ENCODE data around the gene NOVA2. TPM values are rescaled to one million over a fixed set of nuclear protein-coding genes. Genes with fewer than 3 reads are reported as not detected.
A peak's percentile ranks its signal among the peaks of the same experiment; 100 is the strongest.

NOVA2 gene
- total and polyA plus RNA-seq, 9 of the 15 experiments (the other 6 are each of a cell fraction or from before 2014, with no cell fraction given): not detected

DNA sequence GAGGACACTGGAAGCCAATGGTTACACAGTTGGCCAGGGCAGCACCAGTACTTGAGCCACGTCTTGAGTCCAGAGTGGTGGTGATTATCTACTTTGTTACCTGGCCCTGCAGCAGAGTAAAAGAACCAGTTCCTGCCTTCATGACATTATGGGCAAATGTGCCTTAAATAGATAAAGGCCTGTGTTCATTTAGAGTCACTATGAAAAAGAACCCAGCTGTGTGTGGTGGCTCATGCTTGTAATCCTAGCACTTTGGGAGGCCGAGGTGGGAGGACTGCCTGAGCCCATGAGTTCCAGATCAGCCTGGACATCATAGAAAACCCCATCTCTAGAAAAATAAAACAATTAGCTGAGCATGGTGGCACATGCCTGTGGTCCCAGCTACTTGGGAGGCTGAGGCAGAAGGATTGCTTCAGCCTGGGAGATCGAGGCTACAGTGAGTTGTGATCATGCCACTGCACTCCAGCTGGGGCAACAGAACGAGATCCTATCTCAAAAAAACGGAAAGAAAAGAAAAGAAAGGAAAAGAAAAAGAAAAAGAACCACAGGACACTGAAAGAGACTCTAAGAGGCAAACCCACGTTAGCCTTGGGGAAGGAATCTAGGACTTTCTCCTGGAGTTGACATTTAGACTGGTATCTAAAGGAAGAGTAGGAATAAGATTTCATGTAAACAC, 84.3 kb downstream of the NOVA2 start (continued):
- TF ChIP-seq, protein P1, sequence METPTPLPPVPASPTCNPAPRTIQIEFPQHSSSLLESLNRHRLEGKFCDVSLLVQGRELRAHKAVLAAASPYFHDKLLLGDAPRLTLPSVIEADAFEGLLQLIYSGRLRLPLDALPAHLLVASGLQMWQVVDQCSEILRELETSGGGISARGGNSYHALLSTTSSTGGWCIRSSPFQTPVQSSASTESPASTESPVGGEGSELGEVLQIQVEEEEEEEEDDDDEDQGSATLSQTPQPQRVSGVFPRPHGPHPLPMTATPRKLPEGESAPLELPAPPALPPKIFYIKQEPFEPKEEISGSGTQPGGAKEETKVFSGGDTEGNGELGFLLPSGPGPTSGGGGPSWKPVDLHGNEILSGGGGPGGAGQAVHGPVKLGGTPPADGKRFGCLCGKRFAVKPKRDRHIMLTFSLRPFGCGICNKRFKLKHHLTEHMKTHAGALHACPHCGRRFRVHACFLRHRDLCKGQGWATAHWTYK (CRISPR knock-in tag; IDR thresholded peaks at IDR 0.05): no peak
- TF ChIP-seq ZNF668 (CRISPR knock-in tag; IDR thresholded peaks at IDR 0.05): no peak
- no peak for TF ChIP-seq EWSR1 (IDR thresholded peaks at IDR 0.05; ENCODE audit: borderline replicate concordance, low read depth, partially characterized antibody)
- TF ChIP-seq RAD51 (IDR thresholded peaks at IDR 0.05; ENCODE audit: borderline replicate concordance, low read depth): no peak
- no peak for TF ChIP-seq PTRF (tag; IDR thresholded peaks at IDR 0.05)
- TF ChIP-seq ARID1B (IDR thresholded peaks at IDR 0.05): peak; percentile 86
- no peak for TF ChIP-seq YBX1 (IDR thresholded peaks at IDR 0.05)
- no peak for TF ChIP-seq GTF2F1 (IDR thresholded peaks at IDR 0.05; ENCODE audit: low read depth, low read length)
- no peak for TF ChIP-seq SMARCB1 (IDR thresholded peaks at IDR 0.05; ENCODE audit: insufficient read length, low read depth)
- TF ChIP-seq CC2D1A (IDR thresholded peaks at IDR 0.05): no peak
- TF ChIP-seq, protein P2, sequence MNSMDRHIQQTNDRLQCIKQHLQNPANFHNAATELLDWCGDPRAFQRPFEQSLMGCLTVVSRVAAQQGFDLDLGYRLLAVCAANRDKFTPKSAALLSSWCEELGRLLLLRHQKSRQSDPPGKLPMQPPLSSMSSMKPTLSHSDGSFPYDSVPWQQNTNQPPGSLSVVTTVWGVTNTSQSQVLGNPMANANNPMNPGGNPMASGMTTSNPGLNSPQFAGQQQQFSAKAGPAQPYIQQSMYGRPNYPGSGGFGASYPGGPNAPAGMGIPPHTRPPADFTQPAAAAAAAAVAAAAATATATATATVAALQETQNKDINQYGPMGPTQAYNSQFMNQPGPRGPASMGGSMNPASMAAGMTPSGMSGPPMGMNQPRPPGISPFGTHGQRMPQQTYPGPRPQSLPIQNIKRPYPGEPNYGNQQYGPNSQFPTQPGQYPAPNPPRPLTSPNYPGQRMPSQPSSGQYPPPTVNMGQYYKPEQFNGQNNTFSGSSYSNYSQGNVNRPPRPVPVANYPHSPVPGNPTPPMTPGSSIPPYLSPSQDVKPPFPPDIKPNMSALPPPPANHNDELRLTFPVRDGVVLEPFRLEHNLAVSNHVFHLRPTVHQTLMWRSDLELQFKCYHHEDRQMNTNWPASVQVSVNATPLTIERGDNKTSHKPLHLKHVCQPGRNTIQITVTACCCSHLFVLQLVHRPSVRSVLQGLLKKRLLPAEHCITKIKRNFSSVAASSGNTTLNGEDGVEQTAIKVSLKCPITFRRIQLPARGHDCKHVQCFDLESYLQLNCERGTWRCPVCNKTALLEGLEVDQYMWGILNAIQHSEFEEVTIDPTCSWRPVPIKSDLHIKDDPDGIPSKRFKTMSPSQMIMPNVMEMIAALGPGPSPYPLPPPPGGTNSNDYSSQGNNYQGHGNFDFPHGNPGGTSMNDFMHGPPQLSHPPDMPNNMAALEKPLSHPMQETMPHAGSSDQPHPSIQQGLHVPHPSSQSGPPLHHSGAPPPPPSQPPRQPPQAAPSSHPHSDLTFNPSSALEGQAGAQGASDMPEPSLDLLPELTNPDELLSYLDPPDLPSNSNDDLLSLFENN (IDR thresholded peaks at IDR 0.05; ENCODE audit: low read depth in 2 of 2, low read length in 2 of 2): no peak
- TF ChIP-seq SRSF3 (IDR thresholded peaks at IDR 0.05; ENCODE audit: insufficient read depth, low read length): no peak
- TF ChIP-seq, protein P3, sequence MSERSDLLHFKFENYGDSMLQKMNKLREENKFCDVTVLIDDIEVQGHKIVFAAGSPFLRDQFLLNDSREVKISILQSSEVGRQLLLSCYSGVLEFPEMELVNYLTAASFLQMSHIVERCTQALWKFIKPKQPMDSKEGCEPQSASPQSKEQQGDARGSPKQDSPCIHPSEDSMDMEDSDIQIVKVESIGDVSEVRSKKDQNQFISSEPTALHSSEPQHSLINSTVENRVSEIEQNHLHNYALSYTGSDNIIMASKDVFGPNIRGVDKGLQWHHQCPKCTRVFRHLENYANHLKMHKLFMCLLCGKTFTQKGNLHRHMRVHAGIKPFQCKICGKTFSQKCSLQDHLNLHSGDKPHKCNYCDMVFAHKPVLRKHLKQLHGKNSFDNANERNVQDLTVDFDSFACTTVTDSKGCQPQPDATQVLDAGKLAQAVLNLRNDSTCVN (CRISPR knock-in tag; IDR thresholded peaks at IDR 0.05): no peak
- no peak for TF ChIP-seq ZFX (CRISPR knock-in tag; IDR thresholded peaks at IDR 0.05)
- no peak for TF ChIP-seq SLC30A9 (CRISPR knock-in tag; IDR thresholded peaks at IDR 0.05)
- TF ChIP-seq, protein P4, sequence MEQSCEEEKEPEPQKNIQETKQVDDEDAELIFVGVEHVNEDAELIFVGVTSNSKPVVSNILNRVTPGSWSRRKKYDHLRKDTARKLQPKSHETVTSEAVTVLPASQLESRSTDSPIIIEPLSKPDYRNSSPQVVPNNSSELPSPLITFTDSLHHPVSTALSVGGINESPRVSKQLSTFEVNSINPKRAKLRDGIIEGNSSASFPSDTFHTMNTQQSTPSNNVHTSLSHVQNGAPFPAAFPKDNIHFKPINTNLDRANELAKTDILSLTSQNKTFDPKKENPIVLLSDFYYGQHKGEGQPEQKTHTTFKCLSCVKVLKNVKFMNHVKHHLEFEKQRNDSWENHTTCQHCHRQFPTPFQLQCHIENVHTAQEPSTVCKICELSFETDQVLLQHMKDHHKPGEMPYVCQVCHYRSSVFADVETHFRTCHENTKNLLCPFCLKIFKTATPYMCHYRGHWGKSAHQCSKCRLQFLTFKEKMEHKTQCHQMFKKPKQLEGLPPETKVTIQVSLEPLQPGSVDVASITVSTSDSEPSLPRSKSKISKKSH (CRISPR knock-in tag; IDR thresholded peaks at IDR 0.05): no peak
- TF ChIP-seq, protein P5, sequence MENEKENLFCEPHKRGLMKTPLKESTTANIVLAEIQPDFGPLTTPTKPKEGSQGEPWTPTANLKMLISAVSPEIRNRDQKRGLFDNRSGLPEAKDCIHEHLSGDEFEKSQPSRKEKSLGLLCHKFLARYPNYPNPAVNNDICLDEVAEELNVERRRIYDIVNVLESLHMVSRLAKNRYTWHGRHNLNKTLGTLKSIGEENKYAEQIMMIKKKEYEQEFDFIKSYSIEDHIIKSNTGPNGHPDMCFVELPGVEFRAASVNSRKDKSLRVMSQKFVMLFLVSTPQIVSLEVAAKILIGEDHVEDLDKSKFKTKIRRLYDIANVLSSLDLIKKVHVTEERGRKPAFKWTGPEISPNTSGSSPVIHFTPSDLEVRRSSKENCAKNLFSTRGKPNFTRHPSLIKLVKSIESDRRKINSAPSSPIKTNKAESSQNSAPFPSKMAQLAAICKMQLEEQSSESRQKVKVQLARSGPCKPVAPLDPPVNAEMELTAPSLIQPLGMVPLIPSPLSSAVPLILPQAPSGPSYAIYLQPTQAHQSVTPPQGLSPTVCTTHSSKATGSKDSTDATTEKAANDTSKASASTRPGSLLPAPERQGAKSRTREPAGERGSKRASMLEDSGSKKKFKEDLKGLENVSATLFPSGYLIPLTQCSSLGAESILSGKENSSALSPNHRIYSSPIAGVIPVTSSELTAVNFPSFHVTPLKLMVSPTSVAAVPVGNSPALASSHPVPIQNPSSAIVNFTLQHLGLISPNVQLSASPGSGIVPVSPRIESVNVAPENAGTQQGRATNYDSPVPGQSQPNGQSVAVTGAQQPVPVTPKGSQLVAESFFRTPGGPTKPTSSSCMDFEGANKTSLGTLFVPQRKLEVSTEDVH (IDR thresholded peaks at IDR 0.05; ENCODE audit: low read depth, partially characterized antibody): no peak
- TF ChIP-seq TRIM28 (IDR thresholded peaks at IDR 0.05): no peak
